Measurements from ENCODE around the gene F2RL1. TPM values are rescaled to one million over a fixed set of nuclear protein-coding genes. Genes with fewer than 3 reads are reported as not detected.

Gene F2RL1
- total RNA-seq, 1 experiment from 2014 or later = 0.32 TPM

GRCh38 chr5:76863001-76863400 lies 44.2 kb downstream of the F2RL1 start:
- no peaks in the 10 kb centered on the region for H3K4me1 ChIP-seq (ENCODE audit: insufficient read depth, low read length, poor library complexity, severe bottlenecking)
- intact Hi-C loops (cut with micrococcal nuclease; ENCODE audit: unreplicated experiment) = loop anchor here (10.0 kb wide), 1 partner anchor 282 kb away; no protein-coding TSS in a partner anchor
- DNase-seq (ENCODE audit: low spot score) = no peak
- no peak for TF ChIP-seq EZH2 (IDR thresholded peaks at IDR 0.05; ENCODE audit: borderline replicate concordance, low read depth, low read length, poor library complexity, severe bottlenecking)
- TF ChIP-seq CTCF (conservative IDR thresholded peaks at IDR 0.05; ENCODE audit: low read depth, low read length) = no peak
- CTCF ChIA-PET = no interaction called here
- H3K27me3 ChIP-seq (replicated peaks; ENCODE audit: insufficient read depth, low read depth, low read length, poor library complexity) = no peaks in the 10 kb centered on the region
- BruUV-seq (replicated peaks) = no TSS peak
- H3K27ac ChIP-seq (ENCODE audit: low read depth, low read length, poor library complexity, severe bottlenecking) = no peak overlapping the region
- no peak overlapping the region for H3K4me3 ChIP-seq (ENCODE audit: low read depth, low read length, poor library complexity, severe bottlenecking)
- H3K9me3 ChIP-seq (ENCODE audit: low read depth, low read length, poor library complexity, severe bottlenecking) = no peaks in the 10 kb centered on the region
- H3K36me3 ChIP-seq (ENCODE audit: insufficient read depth, low read length, poor library complexity, severe bottlenecking) = no peaks in the 10 kb centered on the region
- POLR2A ChIA-PET (ENCODE audit: low non-redundant PET) = no interaction called here

- H3K27ac ChIP-seq (ENCODE audit: low read depth, low read length, poor library complexity, severe bottlenecking) = no peak overlapping the region
- no peak for TF ChIP-seq EZH2 (IDR thresholded peaks at IDR 0.05; ENCODE audit: borderline replicate concordance, low read depth, low read length, poor library complexity, severe bottlenecking)
- TF ChIP-seq CTCF (conservative IDR thresholded peaks at IDR 0.05; ENCODE audit: low read depth, low read length) = no peak
- ChIA-PET CTCF (no interaction called here), POLR2A (ENCODE audit: low non-redundant PET) (no interaction called here)
- DNase-seq (ENCODE audit: low spot score) = no peak
- no peaks in the 10 kb centered on the region for H3K36me3 ChIP-seq (ENCODE audit: insufficient read depth, low read length, poor library complexity, severe bottlenecking)
- intact Hi-C loops (cut with micrococcal nuclease; ENCODE audit: unreplicated experiment) = loop anchor here (5.0 to 10.0 kb wide), 2 partner anchors 278 to 371 kb away; no protein-coding TSS in a partner anchor
- H3K27me3 ChIP-seq (replicated peaks; ENCODE audit: insufficient read depth, low read depth, low read length, poor library complexity) = no peaks in the 10 kb centered on the region
- H3K9me3 ChIP-seq (ENCODE audit: low read depth, low read length, poor library complexity, severe bottlenecking) = no peaks in the 10 kb centered on the region
- BruUV-seq (replicated peaks) = no TSS peak
- H3K4me3 ChIP-seq (ENCODE audit: low read depth, low read length, poor library complexity, severe bottlenecking) = no peak overlapping the region
- H3K4me1 ChIP-seq (ENCODE audit: insufficient read depth, low read length, poor library complexity, severe bottlenecking) = no peaks in the 10 kb centered on the region
Observed at GRCh38 chr5:76866503-76866902, 47.7 kb downstream of the F2RL1 start.

- no peak overlapping the region for H3K27ac ChIP-seq (ENCODE audit: low read depth, low read length, poor library complexity, severe bottlenecking)
- no peaks in the 10 kb centered on the region for H3K4me1 ChIP-seq (ENCODE audit: insufficient read depth, low read length, poor library complexity, severe bottlenecking)
- ChIA-PET CTCF (no interaction called here), POLR2A (ENCODE audit: low non-redundant PET) (no interaction called here)
- BruUV-seq (replicated peaks) = no TSS peak
- H3K9me3 ChIP-seq (ENCODE audit: low read depth, low read length, poor library complexity, severe bottlenecking) = no peaks in the 10 kb centered on the region
- H3K36me3 ChIP-seq (ENCODE audit: insufficient read depth, low read length, poor library complexity, severe bottlenecking) = no peaks in the 10 kb centered on the region
- no peaks in the 10 kb centered on the region for H3K27me3 ChIP-seq (replicated peaks; ENCODE audit: insufficient read depth, low read depth, low read length, poor library complexity)
- no peak for DNase-seq (ENCODE audit: low spot score)
- TF ChIP-seq EZH2 (IDR thresholded peaks at IDR 0.05; ENCODE audit: borderline replicate concordance, low read depth, low read length, poor library complexity, severe bottlenecking) (no peak), CTCF (conservative IDR thresholded peaks at IDR 0.05; ENCODE audit: low read depth, low read length) (no peak)
- no peak overlapping the region for H3K4me3 ChIP-seq (ENCODE audit: low read depth, low read length, poor library complexity, severe bottlenecking)
- intact Hi-C loops (cut with micrococcal nuclease; ENCODE audit: unreplicated experiment) = loop anchor here (5.0 to 10.0 kb wide), 2 partner anchors 278 to 370 kb away; no protein-coding TSS in a partner anchor
Observed at GRCh38 chr5:76867038-76867437, 48.2 kb downstream of the F2RL1 start.

All from A673 (cell line).